HEK293 (cell line): ENCODE data around the gene RPL12.

Experiments
- CTCF ChIA-PET: fragments of 350-600 bp; formaldehyde crosslinking; extraction: SDS; loops from one replicate; lab custom pipeline; 2021; ENCODE audit warnings: antibody characterized with exemption; lab: Yijun Ruan, JAX
- POLR2A ChIA-PET: fragments of 300-600 bp; formaldehyde crosslinking; extraction: SDS; loops from one replicate; lab custom pipeline; 2020; ENCODE audit warnings: antibody characterized with exemption, inconsistent platforms; lab: Yijun Ruan, JAX
- H3K27ac ChIP-seq: fragments of 200-500 bp; sonication (Bioruptor generic); 2 replicates; pipeline ENCODE4 v1.5.1; 2014; ENCODE audit warnings: low read depth, low read length, control low read depth, inconsistent platforms; ENCODE audit errors: extremely low read depth
- H3K36me3 ChIP-seq, 2 experiments: fragments of 200-500 bp in 1 of 2; sonication (Bioruptor generic) in 1 of 2; 1 replicate in 1 of 2; 2 replicates in 1 of 2; pipeline ENCODE4 v1.5.1; 2014 to 2017; ENCODE audit warnings: inconsistent platforms in 2 of 2, low read length in 2 of 2; ENCODE audit not compliant: control insufficient read depth in 2 of 2, insufficient read depth in 1 of 2
- H3K4me1 ChIP-seq: fragments of 200-500 bp; sonication (Bioruptor generic); 2 replicates; pipeline ENCODE4 v1.5.1; 2014; ENCODE audit warnings: mild to moderate bottlenecking, low read length, inconsistent platforms; ENCODE audit not compliant: control insufficient read depth, insufficient read depth
- H3K4me3 ChIP-seq: 2 replicates; pipeline ENCODE4 v1.5.1; 2011; ENCODE audit warnings: low read depth, mild to moderate bottlenecking, control low read depth, low read length, moderate library complexity
- H3K9me3 ChIP-seq: fragments of 200-500 bp; sonication (Bioruptor generic); 2 replicates; pipeline ENCODE4 v1.5.1; 2014; ENCODE audit warnings: low read depth, low read length, inconsistent platforms; ENCODE audit not compliant: control insufficient read depth, insufficient read depth
- BCL11A ChIP-seq: fragments of 450-650 bp; formaldehyde crosslinking; IDR thresholded peaks from 2 replicates; pipeline ENCODE4 v1.5.1; 2016; ENCODE audit warnings: low read depth, missing biosample characterization, missing genetic modification characterization
- MEIS1 ChIP-seq: sonication (generic); formaldehyde crosslinking; IDR thresholded peaks from 2 replicates; pipeline ENCODE4 v1.8.1; 2022; ENCODE audit warnings: missing genetic modification reagents, mild to moderate bottlenecking, borderline replicate concordance
- OSR2 ChIP-seq: fragments of 450-650 bp; formaldehyde crosslinking; IDR thresholded peaks from 2 replicates; pipeline ENCODE4 v1.5.1; 2016; ENCODE audit warnings: missing biosample characterization, missing genetic modification characterization
- ZBTB17 ChIP-seq: fragments of 450-650 bp; formaldehyde crosslinking; IDR thresholded peaks from 2 replicates; pipeline ENCODE4 v1.5.1; 2016; ENCODE audit warnings: missing biosample characterization, missing genetic modification characterization
- ZBTB20 ChIP-seq: fragments of 450-650 bp; formaldehyde crosslinking; IDR thresholded peaks from 2 replicates; pipeline ENCODE4 v1.5.1; 2016; ENCODE audit warnings: missing biosample characterization, missing genetic modification characterization
- ZFHX2 ChIP-seq: fragments of 450-650 bp; formaldehyde crosslinking; conservative IDR thresholded peaks from 2 replicates; pipeline ENCODE4 v1.5.1; 2016; ENCODE audit warnings: missing biosample characterization, missing genetic modification characterization
- ZNF121 ChIP-seq: fragments of 450-650 bp; formaldehyde crosslinking; IDR thresholded peaks from 2 replicates; pipeline ENCODE4 v1.5.1; 2016; ENCODE audit warnings: missing biosample characterization, missing genetic modification characterization
- ZNF132 ChIP-seq: fragments of 450-650 bp; formaldehyde crosslinking; IDR thresholded peaks from 2 replicates; pipeline ENCODE4 v1.5.1; 2017; ENCODE audit warnings: missing biosample characterization, missing genetic modification characterization, borderline replicate concordance
- ZNF138 ChIP-seq: fragments of 450-650 bp; formaldehyde crosslinking; IDR thresholded peaks from 2 replicates; pipeline ENCODE4 v1.5.1; 2016; ENCODE audit warnings: missing biosample characterization, missing genetic modification characterization, borderline replicate concordance
- ZNF155 ChIP-seq: fragments of 450-650 bp; formaldehyde crosslinking; IDR thresholded peaks from 2 replicates; pipeline ENCODE4 v1.5.1; 2016; ENCODE audit warnings: missing biosample characterization, missing genetic modification characterization
- ZNF174 ChIP-seq: fragments of 450-650 bp; formaldehyde crosslinking; IDR thresholded peaks from 2 replicates; pipeline ENCODE4 v1.5.0; 2017; ENCODE audit warnings: missing biosample characterization, mild to moderate bottlenecking, missing genetic modification characterization
- ZNF24 ChIP-seq: fragments of 450-650 bp; formaldehyde crosslinking; IDR thresholded peaks from 2 replicates; pipeline ENCODE4 v1.5.1; 2016; ENCODE audit warnings: missing biosample characterization, missing genetic modification characterization
- ZNF248 ChIP-seq: fragments of 450-650 bp; formaldehyde crosslinking; IDR thresholded peaks from 2 replicates; pipeline ENCODE4 v1.5.1; 2017; ENCODE audit warnings: missing biosample characterization, missing genetic modification characterization
- ZNF341 ChIP-seq: fragments of 450-650 bp; formaldehyde crosslinking; IDR thresholded peaks from 2 replicates; pipeline ENCODE4; 2016; ENCODE audit warnings: low read depth, missing biosample characterization, missing genetic modification characterization
- ZNF555 ChIP-seq: fragments of 450-650 bp; formaldehyde crosslinking; conservative IDR thresholded peaks from 2 replicates; pipeline ENCODE4 v1.5.1; 2017; ENCODE audit warnings: missing biosample characterization, mild to moderate bottlenecking, missing genetic modification characterization, inconsistent platforms
- ZNF600 ChIP-seq: fragments of 450-650 bp; formaldehyde crosslinking; IDR thresholded peaks from 2 replicates; pipeline ENCODE4 v1.5.1; 2016; ENCODE audit warnings: missing biosample characterization, missing genetic modification characterization
- TF ChIP-seq, protein P1 (sequence below): fragments of 450-650 bp; formaldehyde crosslinking; IDR thresholded peaks from 2 replicates; pipeline ENCODE4 v1.5.1; 2017; ENCODE audit warnings: missing biosample characterization, missing genetic modification characterization
- TF ChIP-seq, protein P2 (sequence below): fragments of 450-650 bp; formaldehyde crosslinking; IDR thresholded peaks from 2 replicates; pipeline ENCODE4 v1.5.1; 2016; ENCODE audit warnings: missing biosample characterization, missing genetic modification characterization
- TF ChIP-seq, protein P3 (sequence below): fragments of 450-650 bp; formaldehyde crosslinking; IDR thresholded peaks from 2 replicates; pipeline ENCODE4 v1.5.1; 2016; ENCODE audit warnings: missing biosample characterization, missing genetic modification characterization, low read depth
- TF ChIP-seq, protein P4 (sequence below): fragments of 450-650 bp; formaldehyde crosslinking; IDR thresholded peaks from 2 replicates; pipeline ENCODE4 v1.5.0; 2017; ENCODE audit warnings: missing biosample characterization, missing genetic modification characterization, borderline replicate concordance

The RPL12 gene

DNA sequence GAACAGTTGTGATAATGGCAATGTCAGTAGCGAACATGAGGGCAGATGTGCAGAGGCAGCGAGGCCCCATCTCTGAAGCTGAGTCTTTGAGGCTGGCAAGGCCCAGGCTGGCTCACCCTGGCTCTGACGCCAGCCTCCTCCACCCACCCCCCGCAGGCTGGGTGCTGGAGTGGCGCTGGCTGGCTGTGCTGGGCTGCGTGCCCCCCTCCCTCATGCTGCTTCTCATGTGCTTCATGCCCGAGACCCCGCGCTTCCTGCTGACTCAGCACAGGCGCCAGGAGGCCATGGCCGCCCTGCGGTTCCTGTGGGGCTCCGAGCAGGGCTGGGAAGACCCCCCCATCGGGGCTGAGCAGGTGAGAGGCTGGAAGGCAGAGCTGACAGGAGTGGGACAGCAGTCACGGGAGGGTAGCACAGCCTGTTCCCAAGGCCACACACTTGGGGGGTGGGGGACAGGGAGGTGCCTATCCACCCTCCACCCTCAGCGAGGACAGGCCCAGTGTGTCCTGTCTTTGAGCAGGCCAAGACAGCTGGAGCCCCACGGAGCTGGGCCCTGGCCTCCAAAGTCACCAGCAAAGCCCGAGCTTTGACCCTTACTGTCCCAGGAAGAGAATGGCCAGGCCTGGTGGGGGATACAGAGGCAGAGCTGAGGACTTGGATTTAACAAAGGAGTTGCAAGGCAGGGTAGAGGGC is 48.7 kb downstream of the RPL12 start:
- ChIA-PET CTCF (interaction anchor here (1.0 kb wide), 2 partner anchors 9 to 16 kb away, joined by 4 to 5 read pairs; no protein-coding TSS in a partner anchor), POLR2A (interaction anchor here (0.6 kb wide), 1 partner anchor 218 kb away, joined by 8 read pairs; no protein-coding TSS in a partner anchor)
- H3K27ac ChIP-seq: no peak overlapping the region
- H3K36me3 ChIP-seq: peaks cover 0 to 58% of the 10 kb centered on the region in 2 experiments; a peak in 1 of 3 replicates
- no peak overlapping the region for H3K4me3 ChIP-seq
- TF ChIP-seq MEIS1 (CRISPR knock-in tag) (no peak), ZNF341 (tag by site-specific recombination) (peak; percentile 57), ZBTB20 (tag by site-specific recombination) (no peak), OSR2 (tag by site-specific recombination) (no peak)
- H3K9me3 ChIP-seq: no peaks in the 10 kb centered on the region
- H3K4me1 ChIP-seq: 0 out of 2 replicates have a peak, but pooled peaks cover 2% of the 10 kb centered on the region

DNA sequence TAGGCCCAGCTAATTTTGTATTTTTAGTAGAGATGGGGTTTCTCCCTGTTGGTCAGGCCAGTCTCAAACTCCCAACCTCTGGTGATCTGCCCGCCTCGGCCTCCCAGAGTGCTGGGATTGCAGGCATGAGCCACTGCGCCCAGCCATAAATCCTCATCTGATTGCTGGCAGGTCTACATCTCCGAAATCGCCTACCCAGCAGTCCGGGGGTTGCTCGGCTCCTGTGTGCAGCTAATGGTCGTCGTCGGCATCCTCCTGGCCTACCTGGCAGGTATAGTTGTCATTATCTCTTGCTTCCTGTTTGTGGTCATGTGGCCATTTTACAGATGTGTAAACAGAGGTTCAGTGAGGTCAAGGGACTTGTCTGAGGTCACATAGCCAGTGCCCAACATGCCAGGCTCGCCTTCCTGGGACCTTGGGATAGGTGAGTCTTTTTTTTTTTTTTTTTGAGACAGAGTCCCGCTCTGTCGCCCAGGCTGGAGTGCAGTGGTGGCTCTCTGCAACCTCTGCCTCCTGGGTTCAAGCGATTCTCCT is 51.4 kb downstream of the RPL12 start:
- ChIA-PET POLR2A (interaction anchor here (0.5 to 0.7 kb wide), 3 partner anchors 198 to 1238 kb away, joined by 4 to 5 read pairs (median 5); no protein-coding TSS in a partner anchor), CTCF (interaction anchor here (1.0 to 1.7 kb wide), 4 partner anchors 81 to 186 kb away, joined by 3 to 5 read pairs (median 4); no protein-coding TSS in a partner anchor)
- H3K9me3 ChIP-seq: no peaks in the 10 kb centered on the region
- TF ChIP-seq ZNF24 (tag by site-specific recombination) (no peak), ZNF248 (tag by site-specific recombination) (no peak), ZFHX2 (tag by site-specific recombination) (no peak)
- no peak overlapping the region for H3K27ac ChIP-seq
- peaks cover 0 to 44% of the 10 kb centered on the region in 2 experiments; a peak in 1 of 3 replicates for H3K36me3 ChIP-seq
- 0 out of 2 replicates have a peak, but pooled peaks cover 5% of the 10 kb centered on the region for H3K4me1 ChIP-seq
- no peak overlapping the region for H3K4me3 ChIP-seq

DNA sequence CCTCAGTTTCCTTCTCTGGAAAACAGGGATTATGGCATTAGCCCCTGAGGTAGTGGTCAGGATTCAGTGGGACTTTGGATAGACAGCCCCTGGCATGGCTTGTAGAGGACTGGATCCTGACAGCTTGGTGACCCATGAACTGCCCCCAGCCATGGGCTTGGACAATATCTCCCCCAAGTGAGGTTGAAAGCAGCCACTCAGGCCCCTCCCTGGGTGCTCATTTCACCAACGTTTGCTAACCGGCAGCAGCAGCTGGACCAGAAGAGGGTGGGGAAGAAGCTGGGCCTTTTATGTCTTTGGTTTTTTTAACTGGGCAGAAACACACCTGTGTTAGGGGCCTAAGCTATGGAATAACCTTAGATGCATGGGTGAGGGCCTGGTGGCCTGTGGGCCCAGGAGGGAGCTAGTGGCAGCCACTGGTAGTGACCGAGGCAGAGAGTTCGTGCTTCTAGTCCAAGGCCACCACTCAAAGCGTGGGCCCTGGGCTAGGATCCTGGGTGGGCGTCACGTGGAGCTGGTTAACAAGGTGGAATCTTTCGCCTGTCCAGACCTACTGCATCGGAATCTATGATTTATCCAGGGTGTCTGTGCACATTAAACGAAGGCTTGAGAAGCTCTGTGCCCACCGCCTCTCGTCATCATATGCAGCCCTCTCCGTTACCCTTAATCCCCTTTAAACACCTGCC is 52.3 kb downstream of the RPL12 start:
- Histone ChIP-seq H3K4me3 (no peak overlapping the region), H3K9me3 (no peaks in the 10 kb centered on the region), H3K4me1 (0 out of 2 replicates have a peak, but pooled peaks cover 5% of the 10 kb centered on the region), H3K36me3 (peaks cover 0 to 37% of the 10 kb centered on the region in 2 experiments; a peak in 1 of 3 replicates), H3K27ac (no peak overlapping the region)
- CTCF ChIA-PET: interaction anchor here (0.5 to 1.8 kb wide), 20 partner anchors 9 to 693 kb away, joined by 3 to 7 read pairs (median 3); partner anchors contain the start of gene ZNF79
- TF ChIP-seq ZNF138 (tag by site-specific recombination) (no peak), ZNF174 (tag by site-specific recombination) (no peak), BCL11A (tag by site-specific recombination) (no peak), ZNF132 (tag by site-specific recombination) (no peak), ZNF155 (tag by site-specific recombination) (no peak), ZNF555 (tag by site-specific recombination) (no peak), ZBTB17 (tag by site-specific recombination) (no peak), ZNF600 (tag by site-specific recombination) (no peak), ZNF121 (no peak), ZBTB20 (tag by site-specific recombination) (no peak)
- TF ChIP-seq, protein P1, sequence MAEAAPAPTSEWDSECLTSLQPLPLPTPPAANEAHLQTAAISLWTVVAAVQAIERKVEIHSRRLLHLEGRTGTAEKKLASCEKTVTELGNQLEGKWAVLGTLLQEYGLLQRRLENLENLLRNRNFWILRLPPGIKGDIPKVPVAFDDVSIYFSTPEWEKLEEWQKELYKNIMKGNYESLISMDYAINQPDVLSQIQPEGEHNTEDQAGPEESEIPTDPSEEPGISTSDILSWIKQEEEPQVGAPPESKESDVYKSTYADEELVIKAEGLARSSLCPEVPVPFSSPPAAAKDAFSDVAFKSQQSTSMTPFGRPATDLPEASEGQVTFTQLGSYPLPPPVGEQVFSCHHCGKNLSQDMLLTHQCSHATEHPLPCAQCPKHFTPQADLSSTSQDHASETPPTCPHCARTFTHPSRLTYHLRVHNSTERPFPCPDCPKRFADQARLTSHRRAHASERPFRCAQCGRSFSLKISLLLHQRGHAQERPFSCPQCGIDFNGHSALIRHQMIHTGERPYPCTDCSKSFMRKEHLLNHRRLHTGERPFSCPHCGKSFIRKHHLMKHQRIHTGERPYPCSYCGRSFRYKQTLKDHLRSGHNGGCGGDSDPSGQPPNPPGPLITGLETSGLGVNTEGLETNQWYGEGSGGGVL (tag by site-specific recombination): no peak
- TF ChIP-seq, protein P2, sequence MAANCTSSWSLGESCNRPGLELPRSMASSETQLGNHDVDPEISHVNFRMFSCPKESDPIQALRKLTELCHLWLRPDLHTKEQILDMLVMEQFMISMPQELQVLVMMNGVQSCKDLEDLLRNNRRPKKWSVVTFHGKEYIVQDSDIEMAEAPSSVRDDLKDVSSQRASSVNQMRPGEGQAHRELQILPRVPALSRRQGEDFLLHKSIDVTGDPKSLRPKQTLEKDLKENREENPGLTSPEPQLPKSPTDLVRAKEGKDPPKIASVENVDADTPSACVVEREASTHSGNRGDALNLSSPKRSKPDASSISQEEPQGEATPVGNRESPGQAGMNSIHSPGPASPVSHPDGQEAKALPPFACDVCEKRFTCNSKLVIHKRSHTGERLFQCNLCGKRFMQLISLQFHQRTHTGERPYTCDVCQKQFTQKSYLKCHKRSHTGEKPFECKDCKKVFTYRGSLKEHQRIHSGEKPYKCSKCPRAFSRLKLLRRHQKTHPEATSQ: no peak
- TF ChIP-seq, protein P3, sequence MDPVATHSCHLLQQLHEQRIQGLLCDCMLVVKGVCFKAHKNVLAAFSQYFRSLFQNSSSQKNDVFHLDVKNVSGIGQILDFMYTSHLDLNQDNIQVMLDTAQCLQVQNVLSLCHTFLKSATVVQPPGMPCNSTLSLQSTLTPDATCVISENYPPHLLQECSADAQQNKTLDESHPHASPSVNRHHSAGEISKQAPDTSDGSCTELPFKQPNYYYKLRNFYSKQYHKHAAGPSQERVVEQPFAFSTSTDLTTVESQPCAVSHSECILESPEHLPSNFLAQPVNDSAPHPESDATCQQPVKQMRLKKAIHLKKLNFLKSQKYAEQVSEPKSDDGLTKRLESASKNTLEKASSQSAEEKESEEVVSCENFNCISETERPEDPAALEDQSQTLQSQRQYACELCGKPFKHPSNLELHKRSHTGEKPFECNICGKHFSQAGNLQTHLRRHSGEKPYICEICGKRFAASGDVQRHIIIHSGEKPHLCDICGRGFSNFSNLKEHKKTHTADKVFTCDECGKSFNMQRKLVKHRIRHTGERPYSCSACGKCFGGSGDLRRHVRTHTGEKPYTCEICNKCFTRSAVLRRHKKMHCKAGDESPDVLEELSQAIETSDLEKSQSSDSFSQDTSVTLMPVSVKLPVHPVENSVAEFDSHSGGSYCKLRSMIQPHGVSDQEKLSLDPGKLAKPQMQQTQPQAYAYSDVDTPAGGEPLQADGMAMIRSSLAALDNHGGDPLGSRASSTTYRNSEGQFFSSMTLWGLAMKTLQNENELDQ (tag by site-specific recombination): no peak
- TF ChIP-seq, protein P4, sequence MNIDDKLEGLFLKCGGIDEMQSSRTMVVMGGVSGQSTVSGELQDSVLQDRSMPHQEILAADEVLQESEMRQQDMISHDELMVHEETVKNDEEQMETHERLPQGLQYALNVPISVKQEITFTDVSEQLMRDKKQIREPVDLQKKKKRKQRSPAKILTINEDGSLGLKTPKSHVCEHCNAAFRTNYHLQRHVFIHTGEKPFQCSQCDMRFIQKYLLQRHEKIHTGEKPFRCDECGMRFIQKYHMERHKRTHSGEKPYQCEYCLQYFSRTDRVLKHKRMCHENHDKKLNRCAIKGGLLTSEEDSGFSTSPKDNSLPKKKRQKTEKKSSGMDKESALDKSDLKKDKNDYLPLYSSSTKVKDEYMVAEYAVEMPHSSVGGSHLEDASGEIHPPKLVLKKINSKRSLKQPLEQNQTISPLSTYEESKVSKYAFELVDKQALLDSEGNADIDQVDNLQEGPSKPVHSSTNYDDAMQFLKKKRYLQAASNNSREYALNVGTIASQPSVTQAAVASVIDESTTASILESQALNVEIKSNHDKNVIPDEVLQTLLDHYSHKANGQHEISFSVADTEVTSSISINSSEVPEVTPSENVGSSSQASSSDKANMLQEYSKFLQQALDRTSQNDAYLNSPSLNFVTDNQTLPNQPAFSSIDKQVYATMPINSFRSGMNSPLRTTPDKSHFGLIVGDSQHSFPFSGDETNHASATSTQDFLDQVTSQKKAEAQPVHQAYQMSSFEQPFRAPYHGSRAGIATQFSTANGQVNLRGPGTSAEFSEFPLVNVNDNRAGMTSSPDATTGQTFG (tag by site-specific recombination): no peak
- POLR2A ChIA-PET: interaction anchor here (0.5 to 1.6 kb wide), 8 partner anchors 11 to 1239 kb away, joined by 3 to 8 read pairs (median 5); partner anchors contain the start of gene ZNF79
